NCI-H187 (cell line): ENCODE results near the gene ARL14.

Experiments used
- DNase-seq, 2 experiments: peaks; one replicate each; lab custom pipeline; 2025; lab: John Stamatoyannopoulos, UW

ARL14 gene

DNA sequence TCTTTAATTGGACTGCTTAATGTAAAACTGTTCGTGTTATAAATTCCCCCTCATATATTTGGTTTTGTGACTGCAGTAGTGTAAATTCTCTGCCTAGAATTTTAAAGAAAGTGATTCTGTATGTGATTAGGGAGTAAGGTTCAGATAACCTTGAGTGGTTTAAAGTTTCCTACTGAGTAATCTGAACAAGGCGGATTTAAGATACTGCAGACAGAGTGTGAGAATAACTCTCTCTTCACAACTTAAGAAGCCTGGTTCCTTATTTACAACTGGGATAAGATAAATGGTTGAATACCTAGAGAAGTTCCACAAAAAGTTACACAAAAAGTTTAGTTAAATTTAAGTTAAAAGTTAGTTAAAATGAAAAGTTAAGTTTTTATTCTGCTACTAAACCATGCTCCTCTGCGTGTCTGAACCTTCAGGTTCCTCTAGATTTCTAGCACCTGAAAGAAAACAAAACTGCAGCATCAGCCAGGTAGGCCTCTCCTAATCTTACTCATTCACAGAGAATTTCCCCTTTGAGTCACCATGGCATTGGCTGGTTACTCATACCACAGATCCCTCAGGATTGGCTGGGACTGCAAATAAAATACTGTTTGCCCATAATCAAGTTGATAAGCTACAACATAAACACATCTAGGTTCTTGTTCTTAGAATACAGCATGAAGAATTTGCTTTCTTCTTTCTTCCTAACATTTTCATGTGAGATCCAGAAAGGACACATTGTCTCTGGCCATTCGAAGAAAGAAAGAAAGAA lies at the start of gene ARL14:
Gene ARL14 (plus strand): TSS at position 614 of the 757 bp plus-strand sequence. CDS start 187 bp downstream, outside the sequence.
- DNase-seq, result no peak

DNA sequence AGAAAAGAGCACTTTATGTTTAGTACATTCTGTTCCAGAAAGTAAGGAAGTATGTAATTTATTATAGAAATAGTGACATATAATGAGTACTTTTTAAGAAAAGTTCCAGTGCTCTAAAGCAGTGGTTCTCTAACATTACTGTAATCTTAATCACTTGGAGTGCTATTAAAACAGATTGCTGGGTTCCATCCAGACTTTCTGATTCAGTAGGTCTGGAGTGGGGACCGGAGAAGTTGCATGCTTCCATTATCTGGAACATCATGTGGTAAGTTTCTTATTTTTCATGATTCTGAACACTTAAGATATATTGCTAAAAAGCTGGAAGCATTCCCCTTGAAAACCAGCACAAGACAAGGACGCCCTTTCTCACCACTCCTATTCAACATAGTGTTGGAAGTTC lies 47.5 kb upstream of the ARL14 start:
- DNase-seq, result no peak

- no peak for DNase-seq
Observed at GRCh38 chr3:160633361-160634083, 43.4 kb upstream of the ARL14 start.

GRCh38 chr3:160635213-160635612 lies 41.7 kb upstream of the ARL14 start:
- no peak for DNase-seq

DNA sequence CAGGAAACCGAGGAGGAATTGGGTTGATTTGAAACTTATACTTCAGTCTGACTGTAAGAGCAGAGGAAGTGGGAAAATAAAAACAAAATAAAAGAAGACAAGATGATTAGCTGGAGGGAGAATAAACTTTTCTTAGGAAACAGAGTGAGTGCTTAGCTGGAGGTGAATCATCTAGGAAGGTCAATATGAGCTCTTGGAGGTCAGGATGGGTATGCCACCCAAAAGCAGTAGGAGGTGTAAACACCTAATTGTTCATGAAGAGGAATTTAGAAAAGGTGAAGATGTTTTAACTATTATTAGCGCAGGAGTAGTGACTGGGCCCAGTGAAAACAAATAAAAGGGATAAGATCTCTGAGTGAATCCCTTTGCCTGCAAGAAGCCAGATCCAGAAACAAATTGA lies 39.9 kb upstream of the ARL14 start:
- DNase-seq, result no peak

DNA sequence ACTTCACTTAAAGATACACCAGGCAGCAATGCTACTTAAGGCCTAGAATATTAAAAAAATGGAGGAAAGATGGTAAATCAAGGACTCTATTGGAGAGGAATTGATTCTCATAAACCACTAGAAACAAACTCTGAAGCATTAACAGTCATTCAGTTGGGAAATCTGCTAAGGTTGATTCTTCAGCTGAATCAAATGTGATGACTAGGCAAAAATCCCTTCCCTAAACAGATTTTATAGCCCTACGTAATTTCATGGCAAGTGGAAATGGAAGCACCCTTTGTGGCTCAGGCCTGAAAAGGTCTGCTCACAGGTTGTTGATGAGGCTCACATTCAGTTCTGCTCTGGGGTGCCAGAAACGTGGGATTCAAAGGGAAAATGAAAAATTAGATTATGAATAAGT lies 38.8 kb upstream of the ARL14 start:
- DNase-seq, result no peak

- DNase-seq, result no peak
Observed at GRCh38 chr3:160641665-160642309, 35.2 kb upstream of the ARL14 start.

- no peak for DNase-seq
Observed at GRCh38 chr3:160643994-160644393, 33.0 kb upstream of the ARL14 start.

DNA sequence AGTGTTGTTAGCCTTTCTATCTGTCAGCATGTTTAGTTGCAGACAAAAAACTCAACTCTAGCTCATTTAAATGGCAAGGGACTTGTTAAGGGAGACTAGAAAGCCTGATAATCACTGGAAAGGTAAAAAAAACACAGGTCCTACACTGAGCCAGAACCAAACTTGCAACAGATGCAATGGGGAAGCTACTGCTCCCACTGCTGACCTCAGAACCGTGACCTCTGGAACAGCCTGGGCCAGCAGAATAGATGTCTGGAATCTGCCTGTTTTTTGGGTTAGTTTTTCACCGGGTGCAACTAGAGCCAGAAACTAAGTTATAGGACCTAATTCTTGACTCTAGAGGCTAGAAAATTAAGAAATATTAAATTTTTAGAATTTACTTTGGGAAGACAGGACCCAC lies 32.5 kb upstream of the ARL14 start:
- no peak for DNase-seq

GRCh38 chr3:160648701-160649100 lies 28.3 kb upstream of the ARL14 start:
- no peak for DNase-seq

DNA sequence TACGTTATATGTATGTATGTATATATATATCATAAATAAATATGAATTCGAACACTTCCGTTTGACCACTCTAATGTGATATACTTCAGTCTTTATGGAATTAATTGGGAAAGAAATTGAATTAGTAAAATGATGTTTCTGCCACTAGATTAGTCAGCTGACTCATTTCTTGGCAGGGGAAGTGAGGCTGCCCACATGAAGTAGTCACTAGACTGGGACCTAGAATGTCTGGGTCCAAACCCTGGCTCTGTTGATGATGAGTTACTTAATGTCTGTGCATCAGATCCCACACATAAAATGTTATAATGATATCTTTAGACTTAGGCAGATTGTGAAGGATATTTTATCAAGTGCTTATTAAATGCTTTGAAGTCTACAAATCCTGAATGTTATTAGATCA lies 27.4 kb upstream of the ARL14 start:
- DNase-seq, result no peak

GRCh38 chr3:160653512-160653911 lies 23.4 kb upstream of the ARL14 start:
- DNase-seq, result no peak

DNA sequence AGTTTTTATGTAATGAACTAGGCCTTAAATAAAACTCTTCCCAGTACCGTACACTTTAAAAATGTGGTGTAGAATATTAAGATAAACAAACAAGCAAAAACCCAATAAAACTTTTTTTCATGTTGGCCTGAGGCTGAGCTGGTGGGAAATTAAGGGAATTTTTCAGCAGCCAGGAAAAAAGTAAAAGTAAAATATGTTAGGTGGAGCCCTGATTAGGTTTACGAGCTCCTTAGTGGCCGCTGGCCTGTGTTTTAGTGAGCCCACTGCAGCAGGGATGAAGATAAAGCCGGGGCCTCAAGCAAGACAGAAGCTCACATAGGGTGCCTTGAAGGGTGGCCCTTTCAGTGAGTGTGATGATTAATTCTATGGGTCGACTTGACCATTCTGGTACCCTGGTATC lies 16.1 kb upstream of the ARL14 start:
- DNase-seq, result no peak

DNA sequence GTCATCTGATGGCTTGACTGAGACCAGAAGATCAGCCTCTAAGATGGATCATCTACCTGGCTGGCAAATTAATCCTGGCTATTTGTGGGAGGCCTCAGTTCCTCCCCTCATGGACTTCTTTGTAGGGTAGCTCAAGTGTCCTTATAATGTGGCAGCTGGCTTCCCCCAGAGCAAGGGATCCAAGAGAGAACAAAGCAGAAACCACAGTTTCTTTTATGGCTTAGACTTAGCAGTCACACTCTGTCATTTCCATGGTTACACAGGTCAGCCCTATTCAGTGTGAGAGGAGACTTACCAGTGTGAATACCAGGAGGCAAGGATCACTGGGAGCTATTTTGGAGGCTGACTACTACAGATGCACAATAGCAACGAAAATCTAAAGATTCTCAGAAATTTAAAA lies 15.3 kb upstream of the ARL14 start:
- peak in 1 of 2 experiments; percentile 31 for DNase-seq

- no peak for DNase-seq
Observed at GRCh38 chr3:160665231-160665630, 11.7 kb upstream of the ARL14 start.

DNA sequence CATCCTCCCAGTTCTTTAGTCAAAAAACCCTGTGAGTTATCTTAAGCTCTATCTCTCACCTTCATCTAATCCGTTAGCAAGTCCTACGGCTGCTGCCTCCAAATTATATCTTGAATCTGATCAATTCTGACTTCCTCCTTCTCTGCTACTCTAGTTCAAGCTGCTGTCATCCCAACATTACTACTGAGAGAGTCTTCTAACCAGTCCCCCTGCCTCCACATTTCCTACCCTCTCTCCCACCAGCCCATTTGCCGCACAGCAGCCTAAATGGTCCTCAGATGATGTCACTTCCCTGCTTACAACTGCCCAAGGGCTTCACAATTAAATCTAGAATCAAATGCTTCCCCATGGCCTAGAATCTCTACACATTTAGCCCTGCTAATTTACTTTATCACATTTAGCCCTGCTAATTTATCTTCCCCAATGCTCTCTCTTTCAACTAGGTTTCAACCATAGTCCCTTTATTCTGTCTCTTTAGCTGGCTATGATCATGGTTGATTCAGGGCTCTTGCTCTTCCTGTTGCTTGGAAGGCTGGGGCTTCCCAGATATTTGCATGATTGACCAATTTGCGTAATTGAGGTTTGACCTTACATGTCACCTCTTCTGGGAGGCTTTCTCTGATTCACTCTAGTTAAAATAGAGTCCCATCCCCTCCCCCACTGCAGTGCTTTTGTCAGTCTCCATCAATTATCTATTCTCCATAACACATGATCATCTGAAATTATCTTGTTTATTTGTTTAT lies 11.0 kb upstream of the ARL14 start:
- no peak for DNase-seq

- DNase-seq, result no peak
Observed at GRCh38 chr3:160667452-160667851, 9.5 kb upstream of the ARL14 start.

DNA sequence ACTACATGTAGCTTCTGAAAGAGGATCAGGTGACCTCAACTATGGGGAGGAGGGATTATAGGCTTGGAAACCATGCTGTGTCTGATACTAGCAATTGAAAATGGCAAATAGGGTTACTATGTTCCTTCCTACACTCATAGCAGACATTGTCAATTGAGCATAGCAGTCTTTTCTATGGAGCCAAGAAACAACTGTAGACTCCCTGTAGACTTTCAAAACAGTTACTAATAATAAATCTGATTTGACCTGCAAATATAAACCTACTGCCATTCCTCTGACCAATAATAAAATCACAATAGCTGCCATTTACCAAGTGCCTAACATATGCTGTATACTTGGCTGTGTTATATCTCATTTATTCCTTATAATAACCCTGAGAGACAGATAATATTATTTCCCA lies 8.5 kb upstream of the ARL14 start:
- no peak for DNase-seq

GRCh38 chr3:160671231-160671630 lies 5.7 kb upstream of the ARL14 start:
- DNase-seq, result no peak

DNA sequence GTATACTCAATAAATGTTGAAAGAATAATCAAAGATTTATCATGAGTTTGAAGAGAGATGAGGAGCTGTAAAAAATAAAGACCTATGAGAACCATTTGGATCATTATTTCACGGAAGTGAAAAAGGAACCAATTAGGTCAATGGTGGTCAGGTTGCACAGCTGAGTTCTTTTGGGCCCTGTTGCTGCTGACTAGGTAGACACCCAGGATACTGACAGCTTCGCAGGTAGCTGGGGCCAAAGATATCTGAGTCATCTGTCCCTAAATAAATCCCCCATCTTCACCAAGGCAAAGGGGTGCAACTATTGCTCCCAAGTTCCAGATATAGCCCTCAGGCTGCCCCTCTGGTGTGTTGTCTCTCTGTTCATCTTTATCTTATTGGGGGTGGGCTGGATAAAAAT lies 5.0 kb upstream of the ARL14 start:
- no peak for DNase-seq

GRCh38 chr3:160673188-160673587 lies 3.8 kb upstream of the ARL14 start:
- DNase-seq, result no peak

- DNase-seq, result no peak
Observed at GRCh38 chr3:160675566-160676124, 1.3 kb upstream of the ARL14 start.
